Left hindlimb (tissue), 1 donor: ENCODE data around the gene BICD1.
"Not testable (repeated sequence)": the region's sequence is repeated elsewhere in the genome, so short reads cannot be mapped to it uniquely, and the experiment has no call there.

Experiments used
- DNase-seq: peaks from one replicate; pipeline ENCODE4 v3.0.0-alpha.2; 2018

The BICD1 gene

DNA sequence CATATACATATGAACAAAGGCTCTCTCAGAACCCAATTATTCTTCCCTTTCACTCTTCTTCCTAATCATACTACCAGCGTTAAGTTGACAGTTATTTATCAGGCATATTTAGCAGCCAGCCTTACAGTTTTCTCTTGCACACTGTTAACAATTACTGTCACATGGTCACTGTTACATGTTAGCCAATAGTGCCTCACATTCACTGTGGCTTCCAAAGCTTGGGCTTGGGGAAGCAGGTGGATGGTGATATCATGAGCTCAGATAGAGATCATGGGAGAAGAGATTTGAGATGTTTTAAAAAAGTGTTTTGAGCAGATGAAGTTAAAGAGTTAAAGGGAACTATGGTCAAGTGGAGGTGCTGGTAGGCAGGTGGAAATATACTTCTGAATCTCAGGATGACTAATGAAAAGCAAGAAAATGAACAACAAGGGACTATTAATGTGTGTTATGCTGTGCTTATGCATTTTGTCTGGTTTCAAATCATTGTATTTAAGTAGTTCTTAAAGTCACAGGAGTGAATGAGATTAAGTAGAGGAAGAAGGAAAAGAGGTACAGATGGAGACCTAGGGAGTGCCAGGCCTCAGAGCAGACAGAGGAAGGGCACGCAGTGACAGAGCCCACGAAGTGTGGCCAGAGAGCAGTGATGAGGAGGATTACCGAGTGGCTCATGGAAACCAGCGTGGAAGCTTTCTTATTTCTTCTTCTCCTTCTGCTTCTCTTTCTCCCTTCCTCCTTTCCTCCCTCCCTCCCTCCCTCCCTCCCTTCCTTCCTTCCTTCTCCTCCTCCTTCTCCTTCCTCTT is 39.6 kb downstream of the BICD1 start:
- no peak for DNase-seq

DNA sequence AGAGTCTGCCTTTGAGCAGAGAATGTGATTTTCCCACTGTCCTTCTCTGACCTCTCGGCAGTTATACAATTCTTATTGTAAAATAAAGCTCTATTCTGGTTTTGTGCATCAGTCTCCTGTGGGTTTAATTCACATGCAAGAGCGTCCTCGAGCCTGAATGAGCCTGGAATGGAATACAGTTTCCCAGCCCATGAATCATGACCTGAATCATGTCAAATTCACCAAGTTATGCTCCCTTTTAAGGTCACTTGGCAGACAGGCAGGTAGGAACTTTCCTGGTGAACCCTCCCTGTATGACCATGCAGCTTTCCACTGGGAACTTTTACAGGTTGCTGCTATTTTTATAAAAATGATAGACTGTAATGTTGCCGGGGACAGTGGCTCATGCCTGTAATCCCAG is 41.7 kb downstream of the BICD1 start:
- DNase-seq = no peak

DNA sequence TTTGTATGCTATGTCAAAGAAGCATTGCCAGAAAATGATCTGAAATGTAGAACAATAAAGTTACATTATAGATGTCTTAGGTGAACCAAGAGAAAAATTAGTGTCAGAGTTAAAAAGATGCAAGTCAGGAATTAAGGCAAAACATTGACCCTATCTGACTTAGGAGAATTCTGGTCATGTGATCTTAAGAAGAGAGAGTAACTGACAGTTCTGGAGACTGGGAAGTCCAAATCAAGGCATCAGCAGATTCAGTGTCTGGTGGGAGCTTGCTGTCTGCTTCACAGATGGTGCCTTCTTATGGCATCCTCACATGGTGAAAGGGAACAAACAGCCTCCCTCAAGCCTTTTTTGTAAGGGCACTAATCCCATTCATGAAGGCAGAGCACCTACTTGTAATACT is 42.8 kb downstream of the BICD1 start:
- no peak for DNase-seq

DNA sequence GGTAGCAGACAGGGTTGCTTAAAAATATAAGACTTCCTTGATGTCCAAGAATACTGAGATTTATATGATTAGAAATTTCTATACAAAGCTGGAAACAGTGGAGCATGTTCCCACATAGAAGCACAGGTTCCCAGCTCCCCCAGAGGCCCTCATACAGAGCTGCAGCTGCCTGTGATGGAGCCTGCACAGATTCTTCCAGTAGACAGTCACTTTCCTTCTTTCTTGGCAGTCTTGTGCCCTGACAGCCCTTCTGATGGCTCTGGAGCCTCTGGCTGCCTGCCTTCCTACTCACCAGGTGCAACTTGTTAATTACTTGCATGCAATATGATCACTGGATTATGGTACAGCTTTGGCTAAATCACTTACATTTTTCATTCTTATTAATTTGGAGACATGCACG is 44.4 kb downstream of the BICD1 start:
- DNase-seq = no peak

DNA sequence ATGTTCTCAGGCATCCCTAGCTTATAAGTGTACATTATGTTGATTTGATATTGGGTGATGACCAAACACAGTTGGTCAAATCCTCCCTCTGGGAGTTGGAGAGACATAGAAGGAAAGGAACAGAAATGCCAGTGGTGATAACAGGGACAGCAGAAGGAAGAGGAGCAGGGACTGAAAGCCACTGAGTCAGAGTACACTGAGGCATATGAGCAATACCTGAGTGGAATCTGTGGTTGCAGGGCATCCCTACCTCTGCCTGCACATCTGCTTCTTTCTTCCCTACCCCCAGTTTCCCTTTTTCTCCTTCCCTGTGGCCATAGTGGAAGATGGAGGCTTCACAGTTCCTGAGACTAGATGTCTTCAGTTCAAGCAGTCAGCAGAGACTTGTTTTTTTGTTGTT is 44.9 kb downstream of the BICD1 start:
- DNase-seq = no peak

DNA sequence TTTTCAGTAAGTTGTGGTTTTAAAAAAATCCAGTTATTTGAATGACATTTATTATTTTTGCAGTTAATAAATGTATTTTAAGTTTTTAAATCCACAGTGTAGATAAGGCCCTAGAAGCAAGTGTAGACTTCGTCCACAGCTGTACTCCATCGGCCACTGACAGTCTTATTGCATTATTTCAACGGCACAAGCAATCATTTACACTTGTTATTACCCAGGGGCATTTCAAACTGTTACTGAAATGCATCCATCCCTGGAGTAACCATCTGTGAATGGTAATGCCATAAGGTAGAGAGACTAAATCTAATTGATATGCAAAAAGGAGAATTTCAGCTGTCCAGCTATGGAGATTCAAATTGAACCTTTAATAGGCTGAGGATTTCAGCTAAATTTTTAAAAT is 48.4 kb downstream of the BICD1 start:
- no peak for DNase-seq

DNA sequence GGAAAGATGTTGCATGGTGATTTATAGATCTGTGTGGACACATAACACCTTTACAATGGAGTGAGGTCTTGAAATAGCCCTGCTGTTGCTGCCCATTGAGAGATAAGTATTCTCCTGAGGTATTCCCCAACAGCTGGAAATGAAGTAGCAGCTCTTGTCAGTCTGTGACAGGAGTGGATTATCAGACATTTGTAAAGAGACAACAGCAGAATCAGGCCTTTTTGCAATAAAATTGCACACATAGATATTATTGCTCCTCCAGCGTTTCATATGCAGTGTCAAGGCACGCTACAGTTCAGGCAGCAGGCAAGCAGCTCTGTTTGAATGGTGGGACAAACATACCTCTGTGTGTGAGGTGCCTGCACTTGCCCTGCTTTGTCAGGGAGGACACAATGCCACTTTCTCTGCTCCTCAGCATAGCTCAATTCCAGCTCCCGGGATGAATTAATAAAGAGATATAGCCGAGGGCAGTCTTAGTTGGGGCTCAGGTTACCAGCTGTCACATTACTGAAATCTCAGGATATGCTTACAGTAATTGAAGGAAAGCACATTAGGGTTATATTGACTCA is 49.4 kb downstream of the BICD1 start:
- no peak for DNase-seq

DNA sequence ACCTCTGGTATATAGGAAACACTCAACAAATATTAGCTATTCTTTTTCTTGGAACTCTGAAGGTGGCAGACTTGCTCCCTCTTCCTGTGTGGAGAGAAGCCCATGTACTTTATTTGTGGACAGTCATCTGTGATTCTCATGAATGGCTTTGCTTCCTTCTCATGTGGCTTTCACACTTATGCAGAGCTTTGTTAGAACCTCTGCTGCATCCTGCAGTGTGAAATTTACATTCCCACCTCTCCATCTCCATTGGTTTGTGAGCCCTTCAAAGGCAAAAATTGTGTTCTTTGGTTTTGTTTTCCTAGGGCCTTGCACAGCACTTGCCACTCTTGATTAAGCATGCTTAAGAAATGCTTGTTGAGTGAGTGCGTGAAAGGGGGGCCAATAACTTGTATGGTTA is 51.9 kb downstream of the BICD1 start:
- DNase-seq = no peak

DNA sequence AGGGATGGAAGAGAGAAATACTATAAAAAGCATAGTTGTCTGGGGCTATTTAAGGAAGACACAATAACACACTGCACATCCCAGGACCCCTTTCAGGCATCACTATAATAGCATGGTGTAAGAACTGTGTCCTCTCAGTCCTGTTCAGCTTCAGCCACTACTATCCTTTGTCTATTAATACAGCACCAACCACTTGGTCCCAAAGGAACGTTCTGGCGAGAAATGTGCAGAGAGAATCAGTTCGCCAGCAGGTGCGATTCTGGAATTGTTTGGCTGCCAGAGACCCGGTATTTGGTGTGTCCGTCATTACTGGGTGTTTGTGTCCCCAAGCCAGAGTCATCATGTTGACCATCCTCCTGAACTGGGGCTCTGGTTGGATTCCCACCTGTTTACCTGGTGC is 52.7 kb downstream of the BICD1 start:
- DNase-seq = no peak

DNA sequence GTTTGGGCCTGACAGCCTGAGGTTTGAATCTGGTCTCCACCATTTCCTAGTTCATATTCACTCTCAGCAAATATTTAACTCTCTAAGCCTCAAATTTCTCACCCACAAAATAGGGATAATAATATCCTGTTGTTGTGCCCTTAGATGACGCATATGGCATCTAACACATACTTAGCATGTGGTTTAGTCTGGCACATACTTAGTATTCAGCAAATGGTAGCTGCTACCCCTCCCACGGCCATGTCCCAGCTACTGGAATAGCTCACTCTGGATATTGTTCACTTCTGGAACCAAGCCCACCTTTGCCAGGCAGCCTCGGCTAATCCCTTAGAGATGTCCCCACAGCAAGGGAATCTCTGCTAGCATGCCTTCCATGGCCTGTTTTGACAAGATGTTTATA is 53.3 kb downstream of the BICD1 start:
- no peak for DNase-seq

DNA sequence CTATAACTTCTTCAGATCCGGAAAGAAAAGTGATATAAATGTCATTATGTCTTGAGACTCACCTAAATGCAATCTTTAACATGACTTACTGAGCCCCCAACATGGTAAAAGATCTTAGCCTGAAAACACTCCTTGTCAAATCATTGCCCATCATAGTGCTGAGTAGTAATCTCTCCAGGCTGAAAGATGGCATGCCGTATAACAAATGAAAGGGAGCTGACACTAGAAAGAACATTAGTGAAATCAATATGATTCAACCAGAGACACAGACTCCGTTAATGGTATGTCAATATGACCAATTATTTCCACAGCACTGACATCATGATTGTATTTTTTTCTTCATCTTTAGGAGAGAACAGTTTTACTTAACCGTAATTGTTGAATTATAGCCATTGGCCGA is 54.4 kb downstream of the BICD1 start:
- no peak for DNase-seq

DNA sequence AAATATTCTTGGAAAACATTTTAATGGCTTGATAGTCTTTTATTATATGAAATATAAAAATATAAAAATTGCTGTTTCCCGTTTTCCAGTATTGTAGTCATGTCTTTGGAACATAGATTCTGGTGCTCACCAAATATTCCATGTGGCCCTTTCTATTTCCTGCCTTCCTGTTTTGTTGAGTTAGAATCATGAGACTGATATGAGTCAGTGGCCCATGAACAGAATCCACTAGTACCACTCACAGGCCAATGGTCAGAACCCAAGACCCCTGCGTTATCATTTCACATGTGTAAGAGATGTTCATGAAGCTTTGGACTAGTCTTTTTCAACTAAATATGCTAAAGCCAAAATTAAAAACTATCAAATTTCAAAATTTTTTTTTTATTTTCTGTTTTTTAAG is 56.9 kb downstream of the BICD1 start:
- DNase-seq = no peak

DNA sequence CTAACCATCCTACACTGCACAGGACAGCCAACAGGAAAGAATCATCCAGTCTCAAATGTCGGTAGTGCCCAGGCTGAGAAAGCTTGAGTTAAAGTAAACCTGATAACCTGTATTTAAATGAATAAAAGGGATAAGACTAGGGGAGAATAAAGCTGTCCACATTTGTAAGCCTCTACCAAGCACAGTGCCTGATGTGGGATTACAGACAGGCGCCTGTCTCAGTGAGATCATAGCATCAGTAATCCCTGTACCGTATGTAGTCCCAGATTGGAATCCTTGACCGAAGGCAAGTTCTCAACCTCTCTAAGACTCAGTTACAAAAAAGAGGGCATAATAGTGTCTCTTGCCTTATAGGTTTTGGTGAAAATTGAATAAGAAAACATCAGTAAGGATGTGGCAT is 59.9 kb downstream of the BICD1 start:
- DNase-seq = no peak

DNA sequence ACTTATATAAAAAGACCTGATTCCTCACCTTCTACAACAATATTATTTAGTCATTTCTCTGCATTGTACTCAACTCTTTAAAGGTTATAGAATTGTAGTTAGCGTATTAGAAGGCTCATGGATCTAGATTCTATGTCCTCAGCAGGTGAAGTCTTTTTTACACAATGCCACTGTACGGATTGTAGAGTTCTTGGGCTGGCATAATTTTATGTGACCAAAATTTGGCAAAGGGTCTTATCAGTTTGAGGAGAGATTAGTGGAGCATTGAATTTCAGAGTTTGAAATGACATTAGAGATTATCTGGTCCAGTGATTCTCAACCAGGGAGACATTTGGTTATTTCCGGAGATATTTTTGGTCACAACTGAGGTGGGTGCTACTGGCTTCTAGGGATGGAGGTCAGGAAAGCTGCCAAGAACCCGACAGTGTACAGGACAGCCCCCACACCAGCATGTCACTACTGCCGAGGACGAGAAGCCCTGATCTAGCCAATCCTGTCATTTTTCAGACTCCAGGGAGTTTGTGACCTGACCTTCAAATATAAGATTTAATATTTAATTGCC is 63.9 kb downstream of the BICD1 start:
- DNase-seq = no peak

DNA sequence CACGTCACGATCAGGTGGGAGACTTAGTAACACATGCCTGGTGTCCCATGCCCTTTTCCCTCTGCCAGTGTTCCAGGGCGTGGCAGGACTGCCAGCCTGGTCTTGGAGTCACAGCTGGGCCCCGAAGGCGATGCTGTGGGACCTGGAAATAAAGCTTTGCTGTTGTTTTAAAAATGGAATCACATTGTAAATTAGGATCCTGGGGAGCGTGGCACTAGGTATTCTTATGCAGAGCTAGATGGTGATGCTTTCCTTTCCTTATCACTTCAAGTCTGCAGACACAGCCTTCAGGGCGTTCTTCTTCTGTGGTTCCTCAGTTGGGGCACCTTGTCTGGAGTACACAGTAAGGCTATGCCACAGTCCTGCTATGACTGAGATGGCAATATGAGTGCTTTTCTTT is 64.6 kb downstream of the BICD1 start:
- DNase-seq = no peak

DNA sequence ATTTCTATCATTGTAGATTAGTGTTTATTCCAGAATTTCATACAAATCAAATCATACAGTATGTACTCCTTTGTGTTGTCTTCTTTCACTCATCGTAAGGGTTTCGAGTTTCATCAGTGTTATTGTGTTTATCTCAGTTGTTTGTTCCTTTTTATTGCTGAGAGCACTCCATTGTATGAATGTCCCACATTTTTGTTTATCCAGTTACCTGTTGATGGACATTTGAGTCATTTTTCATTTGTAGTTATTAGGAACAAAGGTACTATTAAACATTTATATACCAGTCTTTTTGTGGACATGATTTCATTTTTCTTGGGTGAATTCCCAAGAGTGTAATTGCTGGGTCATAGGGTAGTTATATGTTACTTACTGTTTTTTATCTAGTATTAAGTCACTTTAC is 70.0 kb downstream of the BICD1 start:
- DNase-seq = no peak

DNA sequence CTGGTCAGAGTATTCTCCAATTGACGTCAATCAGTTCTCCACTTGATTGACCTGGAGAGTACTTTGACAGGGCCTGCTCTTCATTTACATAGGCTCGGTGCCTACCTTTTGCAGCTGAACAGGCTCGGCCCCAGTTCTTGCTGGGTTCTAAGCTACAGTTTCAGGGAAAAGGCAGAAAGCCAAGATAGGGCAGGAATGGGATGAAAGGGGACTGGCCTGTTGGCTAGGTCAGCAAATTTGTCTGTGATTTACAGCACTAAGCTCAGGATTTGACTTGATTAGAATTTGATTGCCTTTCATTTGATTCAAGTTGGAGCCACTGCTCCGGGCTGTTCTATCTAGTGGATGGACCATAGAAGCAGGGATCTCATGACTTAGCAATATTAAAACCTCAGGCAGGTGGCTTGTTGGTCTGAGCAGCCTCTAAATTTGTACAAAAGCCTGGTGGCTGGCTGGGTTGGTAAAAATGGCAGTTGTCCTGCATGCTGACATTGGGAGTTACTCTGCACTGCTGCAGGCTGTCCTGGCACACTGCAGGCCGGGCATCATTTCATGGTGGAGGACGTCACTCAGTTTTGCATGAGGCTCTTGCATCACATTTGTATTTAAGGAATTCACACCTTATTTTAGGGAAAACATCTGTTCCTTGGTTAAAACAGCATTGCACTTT is 71.8 kb downstream of the BICD1 start:
- no peak for DNase-seq

DNA sequence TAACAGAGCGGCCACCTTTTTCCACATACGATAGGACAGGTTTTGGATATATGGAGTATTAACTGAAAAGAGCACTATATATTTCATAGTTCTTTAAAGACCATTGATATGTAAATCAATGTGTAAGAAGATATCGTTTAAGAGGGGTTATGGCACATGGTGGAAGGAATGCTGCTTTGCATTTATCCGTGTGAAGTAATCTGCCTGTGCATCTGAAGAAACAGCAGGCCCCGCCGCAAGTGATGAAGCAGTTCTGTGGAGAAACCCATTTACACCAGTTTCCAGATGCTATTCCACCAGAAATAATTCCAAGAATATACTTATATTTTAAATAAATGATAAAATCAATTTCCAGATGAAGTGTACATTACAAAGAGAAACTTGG is 72.4 kb downstream of the BICD1 start:
- DNase-seq = no peak

DNA sequence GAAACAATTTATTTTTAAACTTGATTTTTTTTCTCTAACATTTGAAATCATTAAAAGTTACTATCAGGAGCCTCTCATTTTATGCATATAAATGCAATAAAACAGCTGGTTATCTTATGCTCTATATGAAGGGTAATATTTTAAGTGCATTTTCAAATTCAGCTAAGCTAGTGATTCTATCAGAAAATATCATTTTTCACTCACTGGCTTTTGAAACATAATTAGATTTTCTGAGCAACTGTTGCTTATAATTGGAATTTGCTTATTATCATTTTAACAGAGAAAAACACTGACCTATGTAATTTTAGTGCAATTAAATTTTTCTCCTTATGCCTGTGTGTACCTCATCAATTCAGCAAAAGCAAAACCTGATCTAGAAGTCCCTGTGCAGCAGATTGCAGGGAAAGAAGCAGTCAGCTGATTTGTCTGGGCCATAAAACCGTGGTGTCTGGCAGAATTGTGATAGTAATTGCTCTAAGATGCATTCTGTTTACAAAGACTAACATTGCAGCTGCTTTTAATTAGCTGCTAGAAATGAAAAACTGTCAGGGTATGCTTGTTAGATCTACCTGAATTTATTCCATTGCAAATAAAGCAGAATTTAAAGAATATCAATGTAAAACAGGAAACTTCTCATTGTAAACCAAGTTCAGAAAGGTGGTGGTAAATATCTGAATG is 75.0 kb downstream of the BICD1 start:
- no peak for DNase-seq

DNA sequence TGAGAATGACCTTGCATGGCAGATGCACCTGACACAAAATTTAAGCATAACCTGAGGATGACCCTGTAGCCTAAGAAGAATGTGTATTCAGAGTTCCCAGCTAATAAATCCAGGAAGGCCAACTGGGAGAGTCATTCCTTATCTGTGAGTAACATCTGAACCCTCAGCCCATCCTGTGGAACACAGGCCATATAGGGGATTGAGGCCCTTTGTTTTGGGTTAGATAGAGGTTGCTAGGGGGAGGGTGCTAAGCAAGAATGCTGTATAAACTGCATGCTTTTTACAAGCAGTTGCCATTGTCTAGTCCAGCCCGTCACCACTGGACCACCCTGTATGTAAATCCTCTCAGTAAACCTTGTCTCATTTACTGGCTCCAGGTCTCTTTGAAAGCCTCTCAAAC is 77.0 kb downstream of the BICD1 start:
- no peak for DNase-seq

DNA sequence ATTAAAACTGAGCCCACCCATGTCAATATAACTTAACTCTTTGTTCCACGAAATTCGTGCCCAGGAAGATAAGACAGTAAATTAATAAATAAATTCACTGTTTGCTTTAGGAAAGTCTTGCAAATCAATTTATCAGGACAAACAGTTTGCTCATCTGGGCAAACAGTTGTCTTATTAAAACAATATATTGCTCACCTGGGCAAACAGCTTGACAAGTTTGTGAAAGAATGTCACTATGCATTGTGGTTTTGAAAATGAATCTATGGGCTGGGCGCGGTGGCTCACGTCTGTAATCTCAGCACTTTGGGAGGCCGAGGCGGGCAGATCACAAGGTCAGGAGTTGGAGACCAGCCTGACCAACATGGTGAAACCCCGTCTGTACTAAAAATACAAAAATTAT is 80.5 kb downstream of the BICD1 start:
- DNase-seq = not testable (repeated sequence)

DNA sequence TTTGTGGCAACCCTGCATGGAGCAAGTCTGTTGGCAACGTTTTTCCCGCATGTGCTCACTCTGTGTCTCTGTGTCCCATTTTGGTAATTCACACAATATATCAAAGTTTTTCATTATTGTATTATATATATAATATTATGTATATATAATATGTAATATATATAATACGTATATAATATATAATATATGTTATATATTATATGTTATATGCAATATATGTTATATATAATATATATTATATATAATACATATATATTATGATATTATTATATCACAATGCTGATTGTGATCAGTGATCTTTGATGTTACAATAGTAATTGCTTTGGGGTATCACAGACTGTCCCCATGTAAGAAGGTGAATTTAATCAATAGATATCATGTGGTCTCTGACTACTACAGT is 84.8 kb downstream of the BICD1 start:
- DNase-seq = no peak
